ENCODE data around the gene AQP5.

The AQP5 gene

DNA sequence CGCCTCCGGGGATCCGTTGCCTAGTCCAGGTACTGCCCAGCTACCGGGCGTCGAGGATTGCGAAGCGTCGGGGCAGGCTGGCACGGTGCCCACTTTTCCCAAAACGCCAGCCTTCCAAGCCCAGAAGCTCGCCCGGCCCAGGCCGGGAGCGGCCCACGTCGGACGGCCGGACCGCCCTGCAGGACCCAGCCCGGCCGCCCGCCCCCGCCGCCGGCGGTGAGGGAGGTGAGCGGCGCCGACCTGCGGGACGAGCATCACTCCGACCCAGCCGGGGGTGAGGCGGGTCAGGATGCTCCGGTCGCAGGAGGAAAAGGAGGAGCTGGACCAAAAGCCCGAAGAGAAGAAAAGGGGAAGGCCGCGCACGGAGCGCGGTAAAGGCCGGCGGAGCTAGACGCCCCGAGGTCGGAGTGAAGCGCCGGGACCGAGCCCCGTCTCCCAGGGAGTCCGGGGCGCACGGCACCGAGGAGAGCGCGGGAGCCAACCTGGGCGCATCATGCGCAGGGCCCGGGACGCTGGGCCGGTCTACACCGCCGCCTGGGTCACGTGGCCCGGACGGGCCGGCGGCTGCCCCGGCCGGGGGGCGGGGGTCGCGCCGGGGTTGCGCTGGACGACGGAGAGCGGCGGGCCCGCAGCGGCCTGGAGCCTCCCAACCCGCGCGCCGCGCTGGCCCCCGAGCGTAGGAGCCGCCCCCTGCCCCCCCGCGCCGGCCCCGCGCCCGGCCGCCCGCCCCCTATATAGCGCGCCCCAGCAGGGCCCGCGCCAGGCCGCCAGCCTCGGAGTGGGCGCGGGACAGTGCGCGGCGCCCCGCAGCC, at the start of gene AQP5:
Gene AQP5 (plus strand): TSS at position 762 of the 812 bp plus-strand sequence. CDS start 146 bp downstream, outside the sequence.
- DNase-seq (ENCODE audit: low read depth in 3 of 3), result no peak

DNA sequence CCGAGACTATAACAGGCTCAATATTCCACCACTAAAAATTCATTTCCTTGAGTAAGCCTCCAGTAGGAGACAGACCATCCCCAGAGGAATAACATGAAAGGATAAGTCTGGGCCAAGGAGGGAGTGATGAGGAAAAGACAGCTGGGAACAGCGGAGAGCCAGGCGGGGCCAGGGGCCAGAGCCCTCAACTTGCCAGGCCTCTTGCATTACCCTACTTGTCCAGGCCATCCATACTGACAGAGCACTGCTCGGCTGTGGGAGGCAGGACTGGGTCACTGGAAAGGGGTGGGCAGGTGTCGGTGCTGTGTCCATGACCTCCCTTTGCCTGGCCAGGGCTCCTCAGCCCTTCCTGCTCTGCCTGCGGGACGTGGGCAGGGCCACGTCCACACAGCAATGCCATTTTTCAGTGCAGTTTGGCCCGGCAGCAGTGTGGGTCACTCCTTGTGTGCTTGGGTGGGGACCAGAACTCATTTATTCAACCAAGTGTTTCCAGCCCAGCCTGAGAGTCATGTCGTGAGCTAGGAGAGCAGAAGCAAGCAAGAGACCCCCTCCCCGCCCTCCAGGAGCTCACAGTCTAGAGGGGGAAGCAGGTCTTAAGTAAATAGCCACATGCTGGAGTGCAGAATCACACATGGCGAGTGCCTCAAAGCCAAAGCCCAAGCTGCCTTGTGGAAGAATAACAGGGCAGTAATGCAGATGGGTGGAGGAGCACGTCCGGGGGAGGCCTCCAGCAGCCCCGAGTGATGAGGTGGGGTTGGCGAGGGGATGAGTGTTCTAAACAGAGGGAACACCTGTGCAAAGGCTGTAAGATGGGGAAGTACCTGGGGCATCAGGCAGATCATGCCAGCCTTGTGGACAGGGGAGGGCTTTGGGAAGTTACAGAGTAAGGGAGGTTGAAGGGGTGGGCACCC, 49.1 kb upstream of the AQP5 start:
- DNase-seq (ENCODE audit: low read depth in 3 of 3), result no peak

DNA sequence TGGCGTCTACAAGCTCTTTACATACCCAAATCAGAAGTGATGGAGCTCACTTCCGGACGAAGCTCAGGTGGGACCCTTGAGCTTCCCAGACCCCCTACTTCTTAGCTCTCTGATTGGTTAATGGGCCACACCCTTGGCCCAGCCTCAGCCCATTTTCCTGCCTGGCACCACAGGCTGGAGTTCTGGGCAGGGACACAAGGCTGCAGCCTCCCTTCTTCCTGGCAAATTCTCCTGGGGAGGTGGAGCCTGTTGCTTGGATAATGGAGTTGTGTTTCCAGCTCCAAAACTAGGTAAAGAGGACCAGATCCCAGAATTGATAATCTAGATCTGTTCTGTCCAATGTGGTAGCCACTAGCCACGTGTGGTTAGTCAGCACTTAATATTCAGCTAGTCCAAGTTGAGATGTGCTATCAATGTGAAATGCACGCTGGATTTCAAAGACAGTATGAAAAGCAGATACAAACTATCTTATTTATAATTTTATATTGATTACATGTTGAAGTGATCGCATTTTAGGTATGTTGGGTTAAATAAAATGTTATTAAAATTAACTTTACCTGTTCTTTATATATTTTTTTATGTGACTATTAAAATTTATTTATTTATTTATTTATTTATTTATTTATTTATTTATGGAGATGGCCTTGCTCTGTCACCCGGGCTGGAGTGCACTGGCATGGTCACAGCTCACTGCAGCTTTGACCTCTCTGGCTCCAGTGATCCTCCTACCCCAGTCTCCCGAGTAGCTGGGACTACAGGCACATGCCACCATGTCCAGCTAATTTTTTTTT, 45.3 kb upstream of the AQP5 start:
- no peak for DNase-seq (ENCODE audit: low read depth in 3 of 3)

DNA sequence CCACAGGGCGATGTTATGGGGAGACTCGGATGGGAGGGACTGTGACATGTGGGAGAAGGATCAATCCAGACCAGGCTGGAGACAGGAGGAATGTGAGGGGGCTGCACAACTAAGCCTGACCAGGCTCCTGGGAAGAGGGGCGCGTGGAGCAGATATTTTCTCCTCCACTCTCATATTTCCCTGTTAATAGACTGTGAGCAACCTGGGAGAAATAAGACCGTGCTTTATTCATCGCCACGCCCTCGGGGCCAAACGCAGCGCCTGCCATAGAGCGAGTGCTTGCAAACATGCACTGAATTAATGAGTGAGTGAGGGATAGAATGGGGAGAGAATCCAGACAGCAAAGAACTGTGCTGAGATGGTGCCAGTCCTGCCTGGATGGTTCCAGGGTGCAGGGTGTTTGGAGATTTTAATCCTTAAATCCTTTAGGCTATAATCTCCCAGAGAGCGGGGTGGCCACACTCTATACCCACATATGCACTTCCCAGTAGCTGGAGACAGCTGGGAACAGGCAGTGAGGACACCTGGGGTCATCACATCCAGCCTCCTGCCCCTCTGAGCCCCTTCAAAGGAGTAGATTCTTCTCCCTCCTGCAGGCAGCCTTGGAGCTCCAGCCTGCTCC, 44.4 kb upstream of the AQP5 start:
- DNase-seq (ENCODE audit: low read depth in 3 of 3), result no peak

DNA sequence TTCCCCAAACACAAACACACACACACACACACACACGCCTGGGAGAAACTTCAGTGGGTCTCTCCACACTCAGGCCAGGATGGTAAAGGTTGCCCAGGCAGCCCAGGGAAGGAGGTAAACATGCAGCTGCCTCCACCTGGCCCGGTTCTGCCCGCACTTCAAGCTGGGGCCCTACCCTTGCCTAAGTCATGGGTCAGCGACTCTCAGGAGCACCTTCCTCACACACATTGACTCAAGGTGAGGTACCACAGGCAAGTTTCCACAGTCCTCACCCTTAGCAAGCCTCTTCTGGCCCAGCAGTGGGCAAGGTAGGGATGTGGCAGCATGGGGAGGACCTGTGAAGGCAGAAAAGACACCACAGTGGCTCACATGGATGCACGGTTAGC, 43.9 kb upstream of the AQP5 start:
- no peak for DNase-seq (ENCODE audit: low read depth in 3 of 3)

DNA sequence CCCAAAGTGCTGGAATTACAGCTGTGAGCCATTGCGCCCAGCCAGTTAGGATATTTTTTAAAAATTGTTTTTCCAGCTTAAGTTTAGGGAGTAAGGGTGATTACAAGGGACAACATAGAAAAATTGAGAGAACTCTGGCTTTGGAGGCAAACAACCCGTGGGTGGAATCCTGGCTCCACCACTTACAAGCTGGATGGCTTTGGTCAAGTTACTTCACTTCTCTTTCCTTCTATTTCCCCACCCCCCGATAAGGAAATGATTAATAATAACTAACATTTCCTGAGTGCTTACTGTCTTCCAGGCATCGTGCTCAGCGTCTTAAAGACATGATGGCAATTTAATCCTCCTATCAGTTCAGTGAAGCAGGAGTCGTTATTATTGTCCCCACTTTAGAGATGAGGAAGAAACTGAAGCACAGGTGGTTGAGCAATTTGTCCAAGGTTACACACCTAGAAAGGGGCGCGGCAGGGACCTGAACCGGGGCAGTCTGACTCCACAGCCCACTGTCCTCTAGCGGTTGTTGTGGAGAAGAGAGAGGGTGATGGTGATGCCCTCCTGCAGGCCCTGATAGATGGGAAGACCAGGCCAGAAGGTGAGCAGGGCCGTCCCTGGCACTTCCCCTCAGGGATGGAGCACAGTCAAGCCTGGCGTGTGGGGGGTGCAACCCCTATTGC, 41.3 kb upstream of the AQP5 start:
- no peak for DNase-seq (ENCODE audit: low read depth in 3 of 3)

DNA sequence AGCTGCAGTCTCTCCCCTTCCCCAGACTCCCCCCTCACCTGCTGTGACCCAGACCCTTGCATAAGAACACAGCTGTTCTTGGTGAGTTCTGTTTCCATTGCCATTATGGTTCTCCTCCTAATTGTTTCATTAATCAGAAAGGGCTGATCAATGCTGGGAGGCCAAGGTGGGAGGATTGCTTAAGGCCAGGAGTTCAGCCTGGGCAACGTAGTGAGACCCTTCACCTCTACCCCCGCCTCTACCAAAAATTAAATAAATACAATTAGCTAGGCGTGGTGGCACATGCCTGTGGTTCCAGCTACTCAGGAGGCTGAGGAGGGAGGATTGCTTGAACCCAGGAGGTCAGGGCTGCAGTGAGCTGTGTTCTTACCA, 40.8 kb upstream of the AQP5 start:
- DNase-seq (ENCODE audit: low read depth in 3 of 3), result no peak

DNA sequence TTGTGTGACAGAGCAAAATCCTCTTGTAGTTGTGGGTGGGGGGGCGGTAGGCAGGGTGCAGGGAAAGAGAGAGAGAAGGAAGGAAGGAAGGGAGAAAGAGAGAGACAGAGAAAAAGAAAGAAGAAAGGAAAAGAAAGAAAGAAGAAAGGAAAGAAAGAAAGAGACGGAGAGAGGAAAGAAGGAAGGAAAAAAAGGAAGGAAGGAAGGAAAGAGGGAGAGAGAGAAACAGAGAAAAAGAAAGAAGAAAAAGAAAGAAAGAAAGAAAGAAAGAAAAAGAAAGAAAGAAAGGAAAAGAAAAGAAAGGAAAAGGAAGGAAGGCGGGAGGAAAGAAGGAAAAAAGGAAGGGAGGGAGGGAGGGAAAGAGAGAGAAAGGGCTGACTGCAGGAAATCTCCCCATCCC, 40.4 kb upstream of the AQP5 start:
- DNase-seq (ENCODE audit: low read depth in 3 of 3), result no peak

DNA sequence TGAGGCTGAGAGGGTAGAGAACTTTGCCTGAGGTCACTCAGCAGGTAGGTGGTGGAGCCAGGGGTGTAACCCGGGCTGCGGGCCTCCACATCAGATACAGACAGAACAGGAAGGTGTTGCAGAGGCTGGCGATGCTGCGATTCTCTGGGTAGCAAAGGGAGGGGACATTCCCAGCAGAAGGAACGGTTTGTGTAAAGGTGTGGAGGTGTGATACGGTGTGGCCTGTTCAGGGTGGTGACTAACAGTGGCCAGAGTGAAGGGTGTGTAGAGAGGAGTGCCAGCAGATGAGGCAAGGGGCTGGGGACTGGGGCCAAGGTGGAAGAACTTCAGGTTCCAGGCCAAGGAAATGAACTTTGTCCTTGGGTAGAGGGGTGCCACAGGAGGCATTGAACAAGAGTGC, 39.7 kb upstream of the AQP5 start:
- DNase-seq (ENCODE audit: low read depth in 3 of 3), result no peak

DNA sequence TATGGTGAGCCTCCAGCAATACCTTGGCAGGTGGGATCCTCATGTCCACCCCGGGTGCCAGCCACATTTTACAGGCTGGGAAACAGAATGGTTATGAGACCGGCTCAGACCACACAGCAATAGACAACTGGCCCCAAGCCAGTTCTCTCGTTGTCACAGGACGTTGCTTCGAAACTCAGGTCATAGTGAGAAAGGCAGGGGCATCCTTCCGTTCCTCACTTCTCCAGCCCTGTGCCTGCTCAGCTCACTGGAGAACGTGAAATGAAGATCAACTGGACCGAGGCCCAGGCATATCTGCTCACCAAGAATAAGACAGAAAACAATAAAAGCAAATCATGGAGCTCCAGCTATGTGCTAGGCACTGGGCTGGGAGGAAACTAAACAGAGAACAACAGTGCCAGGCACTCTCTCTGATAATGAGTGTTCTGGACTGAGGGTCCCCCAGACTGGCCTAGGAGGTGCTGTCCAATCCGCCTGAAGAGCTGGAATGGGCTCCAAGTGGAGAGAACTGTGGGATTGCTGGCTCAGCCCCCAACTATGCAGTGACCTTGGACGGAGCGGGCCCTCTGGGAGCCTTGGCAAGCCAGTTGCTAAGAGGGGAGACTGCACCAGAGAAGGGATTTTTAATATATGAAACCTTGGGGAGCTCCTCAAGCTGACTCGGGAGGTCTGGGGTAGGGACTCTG, 39.2 kb upstream of the AQP5 start:
- no peak for DNase-seq (ENCODE audit: low read depth in 3 of 3)

DNA sequence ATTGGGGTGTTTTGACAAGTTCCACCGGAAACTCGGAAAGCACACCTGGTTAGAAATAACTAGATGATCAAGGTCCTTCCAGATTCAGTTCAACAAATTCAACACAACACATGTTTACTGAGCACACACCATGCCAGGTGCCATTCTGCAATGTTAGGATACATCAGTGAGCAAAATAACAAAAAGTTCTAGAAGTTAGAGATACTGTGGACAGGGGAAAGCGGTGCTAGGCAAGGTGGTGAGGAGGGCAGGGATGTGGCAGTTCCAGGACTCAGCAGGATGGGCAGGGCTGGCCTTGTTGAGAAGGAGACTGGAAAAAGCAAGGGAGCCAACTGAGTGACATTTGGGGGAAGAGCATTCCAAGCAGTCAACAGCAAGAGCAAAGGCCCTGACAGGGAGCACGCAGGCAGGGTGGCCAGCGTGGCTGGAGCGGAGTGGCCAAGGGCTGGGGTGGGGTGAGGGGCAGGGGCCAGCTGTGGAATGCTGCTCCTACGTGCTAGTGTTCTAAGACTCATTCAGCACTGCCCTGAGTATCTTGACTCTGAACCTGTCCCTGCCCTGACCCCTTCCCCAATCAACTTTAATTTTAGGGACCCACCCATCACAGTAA, 38.5 kb upstream of the AQP5 start:
- DNase-seq (ENCODE audit: low read depth in 3 of 3), result no peak

DNA sequence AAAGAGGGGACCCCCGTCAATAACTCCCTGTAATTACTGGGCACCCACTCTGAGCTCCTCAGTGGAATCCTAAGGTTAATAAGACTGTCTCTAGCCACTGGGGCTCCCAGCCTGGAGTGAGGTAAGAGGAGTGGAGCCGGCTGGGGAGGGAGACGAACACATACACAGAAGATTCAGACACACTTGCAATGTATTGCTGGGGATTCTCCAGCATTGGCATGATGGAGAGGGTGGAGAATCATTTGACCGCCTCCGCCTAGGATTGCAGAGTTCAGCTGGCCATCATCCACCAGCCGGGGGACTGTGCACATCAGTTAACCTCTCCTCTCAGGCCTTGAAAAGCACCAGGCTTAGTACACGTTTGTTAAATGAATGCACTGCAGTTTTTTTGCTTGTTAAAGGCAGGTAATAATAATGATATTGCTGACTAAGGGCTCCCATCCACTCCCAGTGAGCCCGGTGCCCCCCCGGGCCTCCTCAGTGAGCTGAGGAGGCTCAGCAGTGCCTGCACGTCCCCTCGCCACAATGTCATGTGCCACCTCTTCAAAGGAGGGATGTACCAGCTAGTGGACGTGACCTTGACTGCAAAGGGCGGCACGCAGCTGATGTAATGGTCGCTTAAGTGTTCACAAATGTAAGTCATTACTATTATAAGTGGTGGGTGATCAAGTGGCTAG, 37.7 kb upstream of the AQP5 start:
- DNase-seq (ENCODE audit: low read depth in 3 of 3), result no peak

DNA sequence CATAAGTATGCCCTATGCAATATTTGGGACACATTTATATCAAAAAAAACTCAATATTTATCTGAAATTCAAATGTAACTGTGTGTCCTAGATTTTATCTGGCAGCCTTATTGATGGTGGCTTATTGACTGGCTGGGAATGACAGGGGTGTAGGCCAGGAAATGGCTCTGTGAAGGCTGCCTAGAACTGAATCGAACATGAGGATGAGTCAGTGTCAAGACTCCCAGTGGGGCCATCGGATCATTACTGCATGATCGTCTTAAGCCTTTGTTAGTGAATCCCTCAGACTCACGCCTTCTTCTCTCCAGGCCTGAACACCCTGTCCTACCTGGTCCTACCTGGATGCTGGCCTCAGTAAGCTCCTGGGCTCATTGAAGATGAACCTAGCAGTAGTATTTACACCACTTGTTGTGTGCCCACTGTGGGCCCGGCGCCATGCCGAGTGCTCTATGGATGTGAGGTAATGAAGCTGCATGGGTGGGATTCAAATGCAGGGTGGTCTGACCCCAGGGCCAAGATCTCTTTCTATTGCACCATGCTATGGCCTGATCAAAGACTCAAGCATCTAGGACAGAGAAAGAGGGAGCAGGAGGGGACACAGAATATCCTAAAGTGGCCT, 36.9 kb upstream of the AQP5 start:
- no peak for DNase-seq (ENCODE audit: low read depth in 3 of 3)

DNA sequence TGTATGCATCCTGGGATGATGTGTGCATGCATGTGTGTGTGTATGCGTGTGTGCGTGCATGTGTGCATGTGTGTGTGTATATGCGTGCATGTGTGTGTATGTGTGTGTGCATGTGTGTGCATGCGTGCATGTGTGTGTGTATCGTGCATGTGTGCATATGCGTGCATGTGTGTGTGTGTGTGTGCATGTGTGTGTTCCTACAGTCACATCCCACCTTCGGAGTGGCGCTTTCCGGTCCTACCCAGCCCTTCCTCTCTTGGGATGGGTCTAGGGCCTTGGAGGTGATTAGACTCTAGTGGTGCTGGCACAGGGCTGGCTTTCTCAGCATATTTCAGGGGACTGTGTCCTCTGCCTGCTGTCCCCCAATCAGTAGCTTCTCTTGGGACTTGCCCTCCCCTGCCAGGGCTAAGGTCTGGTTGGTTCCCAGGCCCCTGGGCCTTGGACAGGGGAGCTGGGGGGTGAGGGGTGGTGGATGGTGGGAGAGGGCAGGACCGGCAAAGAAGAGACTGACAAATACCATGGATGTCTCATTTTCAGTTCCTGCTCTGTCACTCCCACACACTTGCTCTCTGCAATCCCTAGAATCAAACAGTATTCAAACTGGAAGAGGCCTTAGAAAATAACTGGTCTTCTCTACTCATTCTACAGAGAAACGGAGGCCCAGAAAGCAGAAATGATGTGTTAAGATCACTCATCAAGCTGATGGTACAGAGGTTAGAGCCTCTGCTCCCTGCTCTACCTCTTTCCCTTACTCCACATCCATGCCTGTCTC, 36.1 kb upstream of the AQP5 start:
- DNase-seq (ENCODE audit: low read depth in 3 of 3), result no peak

DNA sequence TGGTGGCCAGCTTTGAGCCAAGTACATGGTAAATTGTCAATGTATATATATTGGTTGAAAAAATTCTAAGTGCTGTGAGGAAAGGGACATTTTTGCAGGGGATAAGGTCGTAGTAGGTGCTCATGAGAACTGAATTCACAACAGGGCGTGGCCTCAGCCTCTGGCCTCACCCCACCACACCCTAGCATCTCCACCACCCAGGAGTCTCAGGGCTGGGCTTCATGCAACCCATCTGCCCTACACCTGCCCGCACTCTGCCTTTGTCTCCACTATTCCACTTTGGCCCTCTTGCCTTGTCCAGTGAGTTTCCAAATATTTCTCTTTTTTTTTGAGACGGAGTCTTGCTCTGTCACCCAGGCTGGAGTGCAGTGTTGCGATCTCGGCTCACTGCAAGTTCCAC, 33.2 kb upstream of the AQP5 start:
- DNase-seq (ENCODE audit: low read depth in 3 of 3), result no peak

DNA sequence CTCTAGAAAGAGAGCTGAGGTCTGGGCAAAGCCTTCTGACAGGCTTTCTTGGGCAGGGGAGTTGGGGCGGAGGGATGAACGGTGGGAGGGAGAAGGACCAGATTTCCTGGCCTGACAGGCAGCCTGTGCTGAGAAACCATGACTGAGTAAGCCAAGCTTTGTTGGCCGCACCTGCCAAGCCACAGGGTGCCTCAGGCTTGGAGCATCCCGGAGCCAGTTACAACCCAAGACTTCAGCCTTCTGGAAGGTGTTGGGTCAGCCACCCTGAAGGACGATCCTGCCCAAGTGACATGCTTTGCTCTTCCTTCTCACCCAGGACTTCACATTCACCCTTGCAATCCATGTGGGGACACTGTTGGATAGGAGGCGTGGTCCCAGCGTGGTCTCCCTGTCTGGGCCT, 32.1 kb upstream of the AQP5 start:
- DNase-seq (ENCODE audit: low read depth in 3 of 3), result no peak

DNA sequence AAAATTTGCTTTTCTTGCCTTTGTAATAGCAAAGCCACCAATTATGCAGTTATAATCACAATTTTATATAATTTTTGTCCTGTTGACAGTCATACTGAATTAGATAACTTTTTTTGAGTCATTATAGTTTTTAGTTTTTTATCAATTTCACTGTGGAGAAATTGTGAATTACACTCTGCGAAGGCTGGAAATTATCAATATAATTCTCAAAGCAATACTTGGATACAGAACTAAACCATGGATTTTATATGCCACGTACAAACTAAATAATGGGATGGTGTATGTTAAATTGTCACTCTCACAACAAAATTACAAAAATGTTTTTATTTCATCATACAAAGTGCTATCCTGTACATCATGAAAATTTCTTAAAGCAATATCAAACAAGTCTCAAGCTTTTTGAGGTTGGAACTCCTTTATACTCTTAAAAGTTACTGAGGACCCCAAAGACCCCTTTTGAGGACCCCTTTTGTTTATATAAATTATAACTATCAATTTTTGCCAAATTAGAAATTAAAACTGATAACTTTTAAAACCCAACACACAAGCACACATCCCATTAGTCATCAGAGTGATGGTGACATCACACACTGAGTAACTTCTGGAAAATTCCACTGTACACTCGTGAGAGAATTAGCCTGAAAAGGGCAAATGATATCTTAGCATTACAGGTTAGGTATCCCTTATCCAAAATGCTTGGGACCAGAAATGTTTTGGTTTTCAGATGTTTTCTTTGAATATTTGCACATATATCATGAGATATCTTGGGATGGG, 31.0 kb upstream of the AQP5 start:
- DNase-seq (ENCODE audit: low read depth in 3 of 3), result no peak

DNA sequence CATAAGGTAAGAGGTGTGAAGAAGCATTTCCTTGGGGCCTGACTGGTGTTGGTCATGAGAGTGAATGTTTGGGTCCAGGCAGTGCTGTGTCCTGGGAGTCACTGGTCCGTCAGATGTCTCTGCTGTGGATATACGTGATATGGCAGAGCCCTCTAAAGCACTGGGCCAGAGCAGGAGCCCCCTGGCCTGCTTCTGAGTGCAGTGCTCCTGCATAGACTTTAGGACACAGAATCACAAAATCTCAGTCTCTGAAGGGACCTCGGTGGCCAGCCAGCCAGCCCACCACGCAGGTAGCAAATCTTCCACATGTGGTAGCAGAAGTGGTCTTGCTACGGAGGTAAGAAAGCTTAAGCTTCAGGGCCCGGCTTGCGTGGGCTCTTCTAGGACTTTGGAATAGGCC, 29.6 kb upstream of the AQP5 start:
- DNase-seq (ENCODE audit: low read depth in 3 of 3), result no peak

Data from stimulated activated CD4-positive, alpha-beta T cell treated with anti-CD3 and anti-CD28 coated beads, TNF-alpha, amount 100 ng/mL, for 24 hours (primary cell).